Measurements from ENCODE around the gene PDZD7.

The PDZD7 gene

GRCh38 chr10:101012525-101013364 lies 18.2 kb downstream of the PDZD7 start:
- Histone ChIP-seq H3K27me3 (ENCODE audit: insufficient read depth, poor library complexity, severe bottlenecking) (no peaks in the 10 kb centered on the region), H3K4me1 (ENCODE audit: insufficient read depth, poor library complexity, severe bottlenecking) (peaks cover 4% of the 10 kb centered on the region), H3K4me3 (ENCODE audit: severe bottlenecking) (no peak overlapping the region), H3K36me3 (ENCODE audit: low read depth) (no peaks in the 10 kb centered on the region), H3K9me3 (ENCODE audit: severe bottlenecking) (no peaks in the 10 kb centered on the region), H3K27ac (ENCODE audit: poor library complexity, severe bottlenecking) (no peak overlapping the region)
- peak; percentile 80 for ATAC-seq (ENCODE audit: low read depth)
- DNase-seq (ENCODE audit: low spot score) = no peak
- peak; percentile 96 for TF ChIP-seq CTCF (IDR thresholded peaks at IDR 0.05; ENCODE audit: poor library complexity, severe bottlenecking)

- H3K27me3 ChIP-seq (ENCODE audit: insufficient read depth, poor library complexity, severe bottlenecking) = no peaks in the 10 kb centered on the region
- no peak overlapping the region for H3K27ac ChIP-seq (ENCODE audit: poor library complexity, severe bottlenecking)
- H3K4me1 ChIP-seq (ENCODE audit: insufficient read depth, poor library complexity, severe bottlenecking) = peaks cover 4% of the 10 kb centered on the region
- no peak; the same call in 2 of the 3 replicates for ATAC-seq (ENCODE audit: low read depth)
- no peak for TF ChIP-seq CTCF (IDR thresholded peaks at IDR 0.05; ENCODE audit: poor library complexity, severe bottlenecking)
- DNase-seq (ENCODE audit: low spot score) = no peak
- no peaks in the 10 kb centered on the region for H3K9me3 ChIP-seq (ENCODE audit: severe bottlenecking)
- no peak overlapping the region for H3K4me3 ChIP-seq (ENCODE audit: severe bottlenecking)
- H3K36me3 ChIP-seq (ENCODE audit: low read depth) = peaks cover under 1% of the 10 kb centered on the region; the same call in 1 of the 2 replicates
These were observed 19.2 kb downstream of the PDZD7 start for GRCh38 chr10:101011517-101012423.

- no peaks in the 10 kb centered on the region for H3K9me3 ChIP-seq (ENCODE audit: severe bottlenecking)
- no peaks in the 10 kb centered on the region for H3K27me3 ChIP-seq (ENCODE audit: insufficient read depth, poor library complexity, severe bottlenecking)
- TF ChIP-seq CTCF (IDR thresholded peaks at IDR 0.05; ENCODE audit: poor library complexity, severe bottlenecking) = no peak
- no peak overlapping the region for H3K27ac ChIP-seq (ENCODE audit: poor library complexity, severe bottlenecking)
- peaks cover 4% of the 10 kb centered on the region for H3K4me1 ChIP-seq (ENCODE audit: insufficient read depth, poor library complexity, severe bottlenecking)
- DNase-seq (ENCODE audit: low spot score) (no peak), ATAC-seq (ENCODE audit: low read depth) (no peak)
- no peak overlapping the region for H3K4me3 ChIP-seq (ENCODE audit: severe bottlenecking)
- peaks cover 12% of the 10 kb centered on the region for H3K36me3 ChIP-seq (ENCODE audit: low read depth)
These were observed 20.6 kb downstream of the PDZD7 start for GRCh38 chr10:101010329-101010728.

GRCh38 chr10:101008823-101009423 lies 22.0 kb downstream of the PDZD7 start:
- DNase-seq (ENCODE audit: low spot score) (no peak), ATAC-seq (ENCODE audit: low read depth) (no peak)
- no peak for TF ChIP-seq CTCF (IDR thresholded peaks at IDR 0.05; ENCODE audit: poor library complexity, severe bottlenecking)
- H3K4me1 ChIP-seq (ENCODE audit: insufficient read depth, poor library complexity, severe bottlenecking) = peaks cover 4% of the 10 kb centered on the region
- peaks cover 25% of the 10 kb centered on the region for H3K36me3 ChIP-seq (ENCODE audit: low read depth)
- no peaks in the 10 kb centered on the region for H3K27me3 ChIP-seq (ENCODE audit: insufficient read depth, poor library complexity, severe bottlenecking)
- no peak overlapping the region for H3K4me3 ChIP-seq (ENCODE audit: severe bottlenecking)
- no peak overlapping the region for H3K27ac ChIP-seq (ENCODE audit: poor library complexity, severe bottlenecking)
- H3K9me3 ChIP-seq (ENCODE audit: severe bottlenecking) = no peaks in the 10 kb centered on the region
